ENCODE results near the gene REG3A.

The REG3A gene

GRCh38 chr2:79138385-79138784, 21.2 kb downstream of the REG3A start:
- H3K27me3 Mint-ChIP-seq (ENCODE audit: low read depth): no peaks in the 10 kb centered on the region
- H3K36me3 Mint-ChIP-seq (ENCODE audit: low read depth): no peaks in the 10 kb centered on the region
- no peak overlapping the region for H3K4me3 Mint-ChIP-seq
- H3K27ac Mint-ChIP-seq: no peak overlapping the region
- H3K9me3 Mint-ChIP-seq: peaks cover 13% of the 10 kb centered on the region
- no peaks in the 10 kb centered on the region for H3K4me1 Mint-ChIP-seq (ENCODE audit: low read depth)

DNA sequence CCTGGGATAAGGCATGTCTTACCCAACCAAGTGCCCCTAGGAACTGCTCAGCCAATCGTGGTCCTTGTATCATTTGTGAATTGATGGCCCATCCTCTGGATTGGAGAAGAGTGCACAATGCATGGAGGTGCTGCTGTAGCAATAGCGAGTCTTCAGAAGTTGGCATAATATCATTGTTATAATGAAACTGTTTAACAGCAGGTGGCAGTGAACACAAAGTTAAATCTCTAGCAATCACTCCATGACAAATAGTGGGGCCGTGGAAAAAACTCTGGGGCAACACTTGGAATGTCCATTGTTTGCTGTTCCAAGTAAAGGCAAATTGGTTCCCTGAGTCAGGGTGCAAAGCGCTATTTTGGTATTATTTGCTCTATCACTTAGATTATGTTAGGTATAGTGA, 27.9 kb downstream of the REG3A start:
- Mint-ChIP-seq H3K9me3 (peaks cover 13% of the 10 kb centered on the region), H3K27me3 (ENCODE audit: low read depth) (no peaks in the 10 kb centered on the region), H3K4me3 (no peak overlapping the region), H3K27ac (no peak overlapping the region), H3K4me1 (ENCODE audit: low read depth) (no peaks in the 10 kb centered on the region), H3K36me3 (ENCODE audit: low read depth) (no peaks in the 10 kb centered on the region)

DNA sequence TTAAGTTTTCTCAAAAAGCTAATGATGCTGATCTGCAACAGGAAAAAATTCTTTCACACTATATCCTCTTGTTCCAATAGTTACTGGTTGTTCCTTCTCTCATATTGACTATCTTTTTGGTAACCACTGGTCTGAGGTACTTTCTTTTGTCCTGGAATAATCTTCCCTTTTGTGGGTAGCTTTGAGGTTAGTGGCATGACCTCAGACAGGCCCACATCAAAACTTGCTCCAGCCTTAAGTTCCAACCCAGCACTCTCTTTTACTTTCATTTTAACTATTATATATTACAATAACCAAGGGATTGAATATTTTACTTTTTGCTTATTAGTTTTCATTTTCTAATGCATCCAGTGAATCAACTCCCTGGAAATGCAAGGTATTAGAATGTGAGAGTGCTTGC, 29.7 kb downstream of the REG3A start:
- H3K4me3 Mint-ChIP-seq: no peak overlapping the region
- no peaks in the 10 kb centered on the region for H3K4me1 Mint-ChIP-seq (ENCODE audit: low read depth)
- peaks cover 6% of the 10 kb centered on the region for H3K9me3 Mint-ChIP-seq
- H3K27ac Mint-ChIP-seq: no peak overlapping the region
- no peaks in the 10 kb centered on the region for H3K27me3 Mint-ChIP-seq (ENCODE audit: low read depth)
- no peaks in the 10 kb centered on the region for H3K36me3 Mint-ChIP-seq (ENCODE audit: low read depth)

DNA sequence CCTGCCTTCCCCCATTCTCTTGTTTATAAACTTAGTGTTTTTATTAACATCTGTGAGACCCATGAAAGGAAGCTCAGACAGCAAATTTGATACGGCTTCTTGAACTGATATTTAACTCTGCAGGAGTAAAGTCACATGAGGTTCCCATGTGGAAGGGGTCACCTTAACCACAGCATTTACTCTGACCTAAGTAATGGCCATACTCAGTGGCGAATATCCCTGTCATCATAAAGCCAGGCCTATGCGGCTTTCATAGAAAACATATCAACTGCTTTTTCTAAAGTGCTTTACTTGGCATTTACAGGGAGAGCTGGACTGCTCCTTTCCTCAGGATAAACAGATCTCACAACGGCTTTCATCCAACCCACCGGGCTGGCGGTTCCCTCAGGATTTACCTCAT, 30.3 kb downstream of the REG3A start:
- H3K27me3 Mint-ChIP-seq (ENCODE audit: low read depth): no peaks in the 10 kb centered on the region
- H3K27ac Mint-ChIP-seq: no peak overlapping the region
- H3K4me1 Mint-ChIP-seq (ENCODE audit: low read depth): no peaks in the 10 kb centered on the region
- H3K4me3 Mint-ChIP-seq: no peak overlapping the region
- H3K36me3 Mint-ChIP-seq (ENCODE audit: low read depth): no peaks in the 10 kb centered on the region
- peaks cover 6% of the 10 kb centered on the region for H3K9me3 Mint-ChIP-seq

DNA sequence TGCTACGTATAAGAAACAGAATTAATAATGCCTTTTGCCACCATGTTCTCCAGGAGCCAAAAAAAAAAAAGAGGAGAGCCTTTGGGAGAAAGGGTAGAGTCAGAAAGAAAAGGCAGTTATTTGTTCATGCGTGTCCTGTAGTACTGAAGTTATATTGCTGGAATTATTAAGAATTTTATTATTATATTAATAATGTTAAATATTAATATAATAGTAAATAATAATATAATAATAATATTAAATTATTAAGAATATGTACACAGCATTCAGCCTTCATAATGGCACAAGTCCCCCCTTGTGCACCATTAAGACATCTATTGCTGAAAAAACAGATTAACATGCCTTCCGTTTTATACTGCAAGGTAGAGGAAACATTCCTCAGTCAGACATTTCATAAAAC, 31.1 kb downstream of the REG3A start:
- no peak overlapping the region for H3K27ac Mint-ChIP-seq

GRCh38 chr2:79125721-79125985, 33.9 kb downstream of the REG3A start:
- Mint-ChIP-seq H3K9me3 (no peaks in the 10 kb centered on the region), H3K27me3 (ENCODE audit: low read depth) (no peaks in the 10 kb centered on the region), H3K4me3 (no peak overlapping the region), H3K4me1 (ENCODE audit: low read depth) (no peaks in the 10 kb centered on the region), H3K36me3 (ENCODE audit: low read depth) (no peaks in the 10 kb centered on the region), H3K27ac (no peak overlapping the region)

More for the DNA sequence above, 31.1 kb downstream of the REG3A start:
- Mint-ChIP-seq H3K27me3 (ENCODE audit: low read depth) (no peaks in the 10 kb centered on the region), H3K4me1 (ENCODE audit: low read depth) (no peaks in the 10 kb centered on the region), H3K36me3 (ENCODE audit: low read depth) (no peaks in the 10 kb centered on the region), H3K4me3 (no peak overlapping the region), H3K9me3 (peaks cover 6% of the 10 kb centered on the region)

DNA sequence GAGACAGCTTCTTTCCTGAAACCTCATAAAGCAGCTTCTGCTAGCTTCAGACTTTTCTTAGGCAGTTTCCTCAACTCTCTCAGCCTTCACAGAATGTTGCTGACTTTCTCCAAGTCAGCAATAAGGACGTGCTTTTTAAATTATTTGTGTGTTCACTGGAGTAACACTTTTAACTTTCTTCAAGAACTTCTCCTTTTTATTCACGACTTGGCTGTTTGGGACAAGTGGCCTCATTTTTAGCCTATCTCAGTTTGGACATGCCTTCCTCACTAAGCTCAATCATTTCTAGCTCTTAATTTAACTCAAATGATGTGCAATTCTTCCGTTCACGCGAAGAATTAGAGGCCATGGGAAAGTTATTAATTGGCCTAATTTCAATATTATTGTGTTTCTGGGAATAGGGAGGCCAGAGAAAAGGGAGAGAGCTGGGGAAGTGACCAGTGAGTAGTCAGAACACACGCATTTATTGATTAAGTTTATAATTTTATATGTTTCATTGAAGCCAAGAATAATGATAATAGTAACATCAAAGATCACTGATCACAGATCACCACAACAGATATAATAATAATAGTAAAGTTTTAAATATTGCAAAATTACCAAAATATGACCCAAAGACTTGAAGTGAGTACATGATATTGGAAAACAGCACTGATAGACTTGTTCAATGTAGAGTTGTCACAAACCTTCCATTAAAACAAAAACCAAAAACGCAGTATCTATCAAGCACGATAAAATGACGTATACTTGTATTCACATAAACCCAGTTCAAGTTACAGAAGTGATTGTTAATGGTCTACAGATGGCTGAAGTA, 34.4 kb downstream of the REG3A start:
- no peak overlapping the region for H3K4me3 Mint-ChIP-seq

DNA sequence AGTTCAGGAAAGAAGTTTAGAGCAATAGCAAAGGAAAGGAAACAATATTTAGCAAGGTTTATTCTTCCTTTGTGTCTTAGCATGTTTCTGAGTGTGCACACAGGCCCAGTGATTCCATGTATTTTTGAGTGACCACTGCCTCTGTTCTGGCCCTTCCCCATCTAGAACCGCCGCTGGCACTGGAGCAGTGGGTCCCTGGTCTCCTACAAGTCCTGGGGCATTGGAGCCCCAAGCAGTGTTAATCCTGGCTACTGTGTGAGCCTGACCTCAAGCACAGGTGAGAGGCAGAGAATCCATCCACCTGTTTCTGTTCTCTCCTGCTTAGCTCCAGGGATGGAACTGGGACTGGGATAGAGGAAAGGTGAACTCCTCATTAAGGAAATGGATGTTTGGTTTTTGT, 36.9 kb downstream of the REG3A start:
- Mint-ChIP-seq H3K27ac (no peak overlapping the region), H3K9me3 (no peaks in the 10 kb centered on the region), H3K27me3 (ENCODE audit: low read depth) (no peaks in the 10 kb centered on the region), H3K36me3 (ENCODE audit: low read depth) (no peaks in the 10 kb centered on the region), H3K4me3 (no peak overlapping the region), H3K4me1 (ENCODE audit: low read depth) (no peaks in the 10 kb centered on the region)

More for the DNA sequence above, 34.4 kb downstream of the REG3A start:
- no peaks in the 10 kb centered on the region for H3K9me3 Mint-ChIP-seq
- no peaks in the 10 kb centered on the region for H3K27me3 Mint-ChIP-seq (ENCODE audit: low read depth)
- no peak overlapping the region for H3K27ac Mint-ChIP-seq
- no peaks in the 10 kb centered on the region for H3K36me3 Mint-ChIP-seq (ENCODE audit: low read depth)
- H3K4me1 Mint-ChIP-seq (ENCODE audit: low read depth): no peaks in the 10 kb centered on the region

- Mint-ChIP-seq H3K9me3 (no peaks in the 10 kb centered on the region), H3K27ac (no peak within 1 kb of the TSS), H3K4me1 (ENCODE audit: low read depth) (no peaks in the 10 kb centered on the region), H3K36me3 (ENCODE audit: low read depth) (no peaks in the 10 kb centered on the region), H3K27me3 (ENCODE audit: low read depth) (no peaks in the 10 kb centered on the region), H3K4me3 (no peak within 1 kb of the TSS)
Measured at GRCh38 chr2:79120194-79120713, 39.3 kb downstream of the REG3A start, which contains the start of gene REG1A. Gene REG1A (plus strand): TSS chr2:79120488. CDS start chr2:79120862, 374 bp downstream.

DNA sequence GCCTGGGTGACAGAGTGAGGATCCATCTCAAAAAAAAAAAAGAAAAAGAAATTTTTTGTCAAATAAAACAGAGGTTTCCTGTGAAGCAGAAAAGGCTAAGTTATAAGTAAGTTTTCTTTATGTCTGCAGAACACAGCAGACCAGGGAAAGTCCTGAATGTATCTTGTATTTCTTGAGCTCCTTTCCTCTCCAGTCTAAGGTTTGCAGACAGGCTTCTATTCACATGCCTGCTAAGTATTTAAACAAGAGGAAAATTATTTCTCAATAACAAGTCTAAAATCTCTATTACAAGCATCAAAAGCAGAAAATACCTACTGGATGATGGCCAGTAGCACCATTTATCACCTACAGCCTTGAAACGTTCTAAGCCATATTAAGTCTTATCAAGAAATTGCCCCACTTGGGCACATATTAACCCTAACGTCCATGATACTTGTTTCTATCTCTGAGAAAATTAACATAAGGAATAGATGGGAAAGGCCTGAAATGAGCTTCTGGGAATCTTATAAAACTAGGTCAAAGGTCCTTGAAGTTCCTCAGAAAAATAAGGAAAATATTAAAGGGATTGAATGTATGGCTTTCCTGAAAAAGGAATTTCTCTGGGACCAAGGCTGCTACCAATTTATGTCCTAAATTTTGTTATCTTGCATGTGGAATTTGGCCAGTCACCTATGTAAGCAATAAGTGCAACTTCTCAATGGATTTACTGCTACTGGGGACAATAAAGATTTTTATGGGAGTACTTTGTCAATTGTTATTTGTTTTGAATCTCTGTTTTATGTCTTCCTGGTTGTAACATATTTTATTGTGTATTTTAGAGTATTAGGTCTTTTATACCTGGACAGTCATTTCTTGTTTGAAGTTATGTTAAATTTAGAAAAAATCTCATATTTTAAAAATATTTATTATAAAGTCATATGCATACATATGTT, 42.3 kb downstream of the REG3A start:
- Mint-ChIP-seq H3K9me3 (peaks cover 10% of the 10 kb centered on the region), H3K4me3 (no peak overlapping the region), H3K27me3 (ENCODE audit: low read depth) (no peaks in the 10 kb centered on the region), H3K36me3 (ENCODE audit: low read depth) (no peaks in the 10 kb centered on the region), H3K27ac (no peak overlapping the region), H3K4me1 (ENCODE audit: low read depth) (no peaks in the 10 kb centered on the region)

DNA sequence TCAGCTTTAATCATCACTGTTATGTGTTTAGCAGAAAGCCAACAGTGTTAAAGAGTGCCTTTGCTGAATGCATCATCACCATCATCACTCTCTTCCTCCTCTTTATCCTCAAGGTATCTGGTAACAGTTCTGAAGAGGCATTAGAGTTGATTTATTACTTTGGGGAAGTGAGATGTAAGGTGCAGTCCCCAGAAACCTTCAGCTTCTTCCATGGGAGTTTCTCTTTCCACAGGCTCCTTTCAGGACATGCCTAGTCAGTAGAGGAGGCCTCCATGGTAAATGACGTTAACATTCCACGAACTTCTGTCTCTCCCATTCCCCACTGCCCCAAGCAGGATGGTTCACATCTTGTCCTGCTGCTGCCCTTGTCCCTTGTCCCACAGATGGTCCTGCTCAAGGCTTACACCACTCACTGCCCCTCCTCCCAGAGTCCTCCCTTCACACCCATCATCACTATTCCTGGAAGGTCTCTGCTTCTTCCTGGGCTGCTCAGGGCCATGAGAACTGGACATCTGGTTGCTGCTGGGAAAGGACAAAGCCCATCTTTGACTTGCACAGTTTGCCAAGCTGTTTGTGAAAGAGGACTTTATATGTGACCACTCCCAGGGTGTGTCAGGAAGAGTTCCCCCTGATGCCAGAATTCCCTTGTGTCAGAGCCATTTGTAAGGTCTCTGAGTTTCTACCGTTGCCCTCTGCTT, 44.6 kb downstream of the REG3A start:
- no peaks in the 10 kb centered on the region for H3K36me3 Mint-ChIP-seq (ENCODE audit: low read depth)
- no peak overlapping the region for H3K27ac Mint-ChIP-seq
- H3K27me3 Mint-ChIP-seq (ENCODE audit: low read depth): no peaks in the 10 kb centered on the region
- H3K9me3 Mint-ChIP-seq: peaks cover 19% of the 10 kb centered on the region
- H3K4me3 Mint-ChIP-seq: no peak overlapping the region
- no peaks in the 10 kb centered on the region for H3K4me1 Mint-ChIP-seq (ENCODE audit: low read depth)

GRCh38 chr2:79112269-79112668, 47.3 kb downstream of the REG3A start:
- Mint-ChIP-seq H3K4me3 (no peak overlapping the region), H3K36me3 (ENCODE audit: low read depth) (no peaks in the 10 kb centered on the region), H3K27ac (no peak overlapping the region), H3K27me3 (ENCODE audit: low read depth) (no peaks in the 10 kb centered on the region), H3K4me1 (ENCODE audit: low read depth) (no peaks in the 10 kb centered on the region), H3K9me3 (peaks cover 19% of the 10 kb centered on the region)

All from T-helper 1 cell treated with Interleukin-12 subunit alpha and Interleukin-12 subunit beta and Interleukin-4 antibody, amounts not matched to agents 30 μg/mL and 1 μg/mL, for 36 hours (primary cell).